H9 (cell line): ENCODE results near the gene ADGRG2. TPM values are rescaled to one million over a fixed set of nuclear protein-coding genes. Genes with fewer than 3 reads are reported as not detected.

ENCODE experiments used
- DNase-seq: peaks from one replicate; pipeline ENCODE4 v3.0.0-alpha.2; 2017
- H2AFZ ChIP-seq: one replicate; pipeline ENCODE4 v1.6.1; 2013; ENCODE audit warnings: mild to moderate bottlenecking, low read length, control low read depth, moderate library complexity
- H2AK5ac ChIP-seq: 2 replicates; pipeline ENCODE4 v1.6.1; 2013; ENCODE audit warnings: low read length, control low read depth, mixed read lengths; ENCODE audit not compliant: insufficient read length
- H2BK120ac ChIP-seq: one replicate; pipeline ENCODE4 v1.6.1; 2013; ENCODE audit warnings: low read depth, mild to moderate bottlenecking, low read length, control low read depth, inconsistent platforms; ENCODE audit not compliant: poor library complexity, severe bottlenecking
- H2BK12ac ChIP-seq: 2 replicates; pipeline ENCODE4 v1.6.1; 2013; ENCODE audit warnings: low read length, control low read depth, mixed read lengths, low read depth; ENCODE audit not compliant: insufficient read length
- H2BK15ac ChIP-seq: 2 replicates; pipeline ENCODE4 v1.6.1; 2013; ENCODE audit warnings: low read depth, low read length, control low read depth
- H2BK20ac ChIP-seq: one replicate; pipeline ENCODE4 v1.6.1; 2013; ENCODE audit warnings: low read depth, mild to moderate bottlenecking, low read length, control low read depth, inconsistent platforms; ENCODE audit not compliant: poor library complexity, severe bottlenecking
- H2BK5ac ChIP-seq: 2 replicates; pipeline ENCODE4 v1.6.1; 2013; ENCODE audit warnings: low read length, control low read depth, mixed read lengths; ENCODE audit not compliant: insufficient read length
- H3K14ac ChIP-seq: 2 replicates; pipeline ENCODE4 v1.6.1; 2013; ENCODE audit warnings: low read length, control low read depth; ENCODE audit not compliant: insufficient read depth
- H3K18ac ChIP-seq: 2 replicates; pipeline ENCODE4 v1.6.1; 2013; ENCODE audit warnings: low read depth, mild to moderate bottlenecking, mixed read lengths, low read length, control low read depth; ENCODE audit not compliant: insufficient read length
- H3K23ac ChIP-seq: 2 replicates; pipeline ENCODE4 v1.6.1; 2013; ENCODE audit warnings: low read length, control low read depth, mixed read lengths, low read depth; ENCODE audit not compliant: insufficient read length
- H3K23me2 ChIP-seq: 2 replicates; pipeline ENCODE4 v1.6.1; 2013; ENCODE audit warnings: low read depth, mild to moderate bottlenecking, mixed read lengths, low read length, control low read depth; ENCODE audit not compliant: insufficient read length, poor library complexity, severe bottlenecking
- H3K27ac ChIP-seq: 2 replicates; pipeline ENCODE4 v1.5.1; 2013; ENCODE audit warnings: low read length, control low read depth, mixed read lengths, low read depth; ENCODE audit not compliant: insufficient read length
- H3K27me3 ChIP-seq: 2 replicates; pipeline ENCODE4 v1.6.1; 2013; ENCODE audit warnings: low read length, control low read depth, inconsistent platforms; ENCODE audit not compliant: insufficient read depth
- H3K4ac ChIP-seq: 2 replicates; pipeline ENCODE4 v1.6.1; 2013; ENCODE audit warnings: low read depth, mild to moderate bottlenecking, control low read depth, inconsistent platforms, low read length, moderate library complexity
- H3K4me1 ChIP-seq: 2 replicates; pipeline ENCODE4 v1.6.1; 2013; ENCODE audit warnings: low read length, control low read depth, inconsistent platforms; ENCODE audit not compliant: insufficient read depth
- H3K4me2 ChIP-seq: 2 replicates; pipeline ENCODE4 v1.6.1; 2013; ENCODE audit warnings: low read length, control low read depth, mixed read lengths; ENCODE audit not compliant: insufficient read length, insufficient read depth
- H3K56ac ChIP-seq: 2 replicates; pipeline ENCODE4 v1.6.1; 2013; ENCODE audit warnings: low read depth, mild to moderate bottlenecking, mixed read lengths, low read length, control low read depth; ENCODE audit not compliant: insufficient read length
- H3K79me1 ChIP-seq: 2 replicates; pipeline ENCODE4 v1.6.1; 2013; ENCODE audit warnings: low read depth, mild to moderate bottlenecking, moderate library complexity, low read length, control low read depth, inconsistent platforms; ENCODE audit not compliant: insufficient read depth, poor library complexity, severe bottlenecking
- H3K79me2 ChIP-seq: 2 replicates; pipeline ENCODE4 v1.6.1; 2013; ENCODE audit warnings: low read length, control low read depth, inconsistent platforms; ENCODE audit not compliant: insufficient read depth
- H3K9ac ChIP-seq: 2 replicates; pipeline ENCODE4 v1.6.1; 2013; ENCODE audit warnings: low read length, control low read depth, mixed read lengths; ENCODE audit not compliant: insufficient read length; ENCODE audit errors: extremely low read depth
- H3K9me3 ChIP-seq: one replicate; pipeline ENCODE4 v1.6.1; 2013; ENCODE audit warnings: low read depth, low read length, inconsistent platforms; ENCODE audit not compliant: control insufficient read depth
- H3T11ph ChIP-seq: one replicate; pipeline ENCODE4 v1.6.1; 2013; ENCODE audit warnings: mild to moderate bottlenecking, low read length, control low read depth, inconsistent platforms
- H4K20me1 ChIP-seq: one replicate; pipeline ENCODE4 v1.6.1; 2013; ENCODE audit not compliant: control insufficient read depth, insufficient read length, insufficient read depth
- H4K5ac ChIP-seq: 2 replicates; pipeline ENCODE4 v1.6.1; 2013; ENCODE audit warnings: low read depth, mild to moderate bottlenecking, mixed read lengths, low read length, control low read depth; ENCODE audit not compliant: insufficient read length
- H4K8ac ChIP-seq: replicated peaks from 2 replicates; pipeline ENCODE4 v1.6.1; 2013; ENCODE audit warnings: low read length, control low read depth, mixed read lengths, low read depth; ENCODE audit not compliant: insufficient read length
- H4K91ac ChIP-seq: 2 replicates; pipeline ENCODE4 v1.6.1; 2013; ENCODE audit warnings: low read depth, mild to moderate bottlenecking, moderate library complexity, mixed read lengths, low read length, control low read depth; ENCODE audit not compliant: insufficient read length
- H3K27ac Mint-ChIP-seq, 3 experiments: 2 replicates in 2 of 3; 3 replicates in 1 of 3; pipeline ENCODE4 v1.8.0; 2020 to 2021; ENCODE audit warnings: mixed read lengths in 3 of 3, mild to moderate bottlenecking in 1 of 3, moderate library complexity in 1 of 3
- H3K27me3 Mint-ChIP-seq: 2 replicates; pipeline ENCODE4 v1.8.0; 2021; ENCODE audit warnings: low read depth, mild to moderate bottlenecking, moderate library complexity, mixed read lengths
- H3K36me3 Mint-ChIP-seq, 3 experiments: 2 replicates in 2 of 3; 3 replicates in 1 of 3; pipeline ENCODE4 v1.8.0; 2020 to 2021; ENCODE audit warnings: low read depth in 3 of 3, mixed read lengths in 3 of 3; ENCODE audit not compliant: insufficient read depth in 1 of 3
- H3K4me1 Mint-ChIP-seq, 2 experiments: 2 replicates each; pipeline ENCODE4 v1.8.0; 2020; ENCODE audit warnings: mixed read lengths in 2 of 2
- H3K4me3 Mint-ChIP-seq, 2 experiments: 2 replicates in 1 of 2; 3 replicates in 1 of 2; pipeline ENCODE4 v1.8.0; 2020 to 2021; ENCODE audit warnings: mild to moderate bottlenecking in 2 of 2, mixed read lengths in 2 of 2, moderate library complexity in 1 of 2
- H3K9me3 Mint-ChIP-seq, 2 experiments: 2 replicates in 1 of 2; 3 replicates in 1 of 2; pipeline ENCODE4 v1.8.0; 2020; ENCODE audit warnings: mild to moderate bottlenecking in 2 of 2, mixed read lengths in 2 of 2, moderate library complexity in 1 of 2
- CTCF ChIP-seq: fragments of 200-600 bp; sonication (generic); conservative IDR thresholded peaks from 3 replicates; pipeline ENCODE4 v1.8.0; 2021; ENCODE audit warnings: antibody characterized with exemption, mild to moderate bottlenecking
- WGBS: extraction: QIAGEN DNeasy Blood & Tissue Kit; methylation state at CpG from one replicate; pipeline ENCODE4 v1.1.7; 2013; ENCODE audit warnings: missing lambda C conversion rate, low lambda C conversion rate, mixed read lengths; ENCODE audit not compliant: insufficient read length; ENCODE audit errors: extremely low coverage; 5-methylcytosine and 5-hydroxymethylcytosine counted together
- total RNA-seq: library from RNA; stranded (reverse); gene quantifications from 2 replicates; pipeline ENCODE4 v1.2.1, GENCODE V29; 2021

Gene ADGRG2
- total RNA-seq, 1 experiment from 2014 or later = 6.8 TPM

GRCh38 chrX:18994713-18995112 lies 127.6 kb downstream of the ADGRG2 start:
- Mint-ChIP-seq H3K9me3 (peaks cover 43 to 48% of the 10 kb centered on the region in 2 experiments), H3K36me3 (peaks cover 2 to 10% (median 6%) of the 10 kb centered on the region in 3 experiments; a peak in 3 of 7 replicates), H3K4me1 (peaks cover 15 to 25% of the 10 kb centered on the region in 2 experiments), H3K4me3 (no peak overlapping the region), H3K27me3 (no peaks in the 10 kb centered on the region), H3K27ac (no peak overlapping the region)
- no peak for DNase-seq
- H3K27ac ChIP-seq = no peak overlapping the region
- H3K27me3 ChIP-seq = no peaks in the 10 kb centered on the region
- no peak overlapping the region for H3T11ph ChIP-seq
- no peak for TF ChIP-seq CTCF
- peaks cover 13% of the 10 kb centered on the region for H3K9me3 ChIP-seq
- no peak overlapping the region for H3K18ac ChIP-seq
- H3K14ac ChIP-seq = no peak overlapping the region
- H3K56ac ChIP-seq = no peak overlapping the region
- no peaks in the 10 kb centered on the region for H3K23me2 ChIP-seq
- H3K79me2 ChIP-seq = no peaks in the 10 kb centered on the region
- H3K4ac ChIP-seq = no peak overlapping the region
- H3K9ac ChIP-seq = no peak overlapping the region
- H4K5ac ChIP-seq = no peak overlapping the region
- no peak overlapping the region for H2BK5ac ChIP-seq
- no peaks in the 10 kb centered on the region for H4K20me1 ChIP-seq
- H2BK20ac ChIP-seq = no peak overlapping the region
- no peak overlapping the region for H2BK15ac ChIP-seq
- H4K8ac ChIP-seq = no peak overlapping the region
- peaks cover 4% of the 10 kb centered on the region; the same call in 1 of the 2 replicates for H3K4me1 ChIP-seq
- H2AFZ ChIP-seq = no peak overlapping the region
- no peak overlapping the region for H2BK12ac ChIP-seq
- WGBS = no CpG with 5 or more reads among the region's 3 CpGs
- no peak overlapping the region for H2AK5ac ChIP-seq
- H4K91ac ChIP-seq = no peak overlapping the region
- no peak overlapping the region for H2BK120ac ChIP-seq
- H3K79me1 ChIP-seq = no peaks in the 10 kb centered on the region
- H3K23ac ChIP-seq = no peak overlapping the region
- H3K4me2 ChIP-seq = no peak overlapping the region
